Vagina (tissue), 2 donors: ENCODE results near the gene PCDHGA4.
"Not testable (repeated sequence)": the region's sequence is repeated elsewhere in the genome, so short reads cannot be mapped to it uniquely, and the experiment has no call there.

ENCODE experiments used
- CTCF ChIP-seq, 3 experiments: fragments of 450-650 bp in 2 of 3; fragments of 200-600 bp in 1 of 3; sonication (generic) in 1 of 3; IDR thresholded peaks; one replicate each; pipeline ENCODE4 v1.5.1; 2017 to 2019; ENCODE audit warnings: antibody characterized with exemption in 3 of 3, mild to moderate bottlenecking in 2 of 3, moderate library complexity in 2 of 3
- POLR2A ChIP-seq, 2 donors: fragments of 450-650 bp; IDR thresholded peaks; one replicate each; pipeline ENCODE4 v1.6.1; 2017; ENCODE audit warnings: antibody characterized with exemption in 2 of 2, mild to moderate bottlenecking in 2 of 2, moderate library complexity in 2 of 2
- POLR2AphosphoS5 ChIP-seq, 2 donors: sonication (generic); formaldehyde crosslinking; IDR thresholded peaks; one replicate each; pipeline ENCODE4 v1.9.0; 2017; ENCODE audit warnings: antibody characterized with exemption in 2 of 2, mild to moderate bottlenecking in 2 of 2, low read depth in 1 of 2; ENCODE audit not compliant: insufficient read depth in 1 of 2

GRCh38 chr5:141346017-141346416, 8.8 kb upstream of the PCDHGA4 start:
- TF ChIP-seq CTCF (IDR thresholded peaks at IDR 0.05); POLR2A (IDR thresholded peaks at IDR 0.05); POLR2AphosphoS5 (IDR thresholded peaks at IDR 0.05; ENCODE audit: insufficient read depth in 1 of 2, low read depth in 1 of 2): not testable (repeated sequence)
